ENCODE results near the gene LYRM4. TPM values are rescaled to one million over a fixed set of nuclear protein-coding genes. Genes with fewer than 3 reads are reported as not detected.

LYRM4 gene
- total RNA-seq, 1 donor from 2014 or later, result 34.4 TPM

GRCh38 chr6:5149891-5150290 lies 110.9 kb downstream of the LYRM4 start:
- TF ChIP-seq CTCF (IDR thresholded peaks at IDR 0.05; ENCODE audit: unreplicated experiment), result no peak
- Mint-ChIP-seq H3K36me3 (ENCODE audit: insufficient read depth) (no peaks in the 10 kb centered on the region), H3K4me1 (ENCODE audit: low read depth) (no peaks in the 10 kb centered on the region), H3K27me3 (no peaks in the 10 kb centered on the region), H3K9me3 (ENCODE audit: low read depth) (no peaks in the 10 kb centered on the region), H3K4me3 (ENCODE audit: low read depth) (no peak overlapping the region), H3K27ac (no peak overlapping the region)
- no peak for DNase-seq (ENCODE audit: low spot score, unreplicated experiment)

- Mint-ChIP-seq H3K4me1 (ENCODE audit: low read depth) (no peaks in the 10 kb centered on the region), H3K36me3 (ENCODE audit: insufficient read depth) (no peaks in the 10 kb centered on the region), H3K27ac (no peak overlapping the region), H3K4me3 (ENCODE audit: low read depth) (no peak overlapping the region), H3K27me3 (no peaks in the 10 kb centered on the region), H3K9me3 (ENCODE audit: low read depth) (no peaks in the 10 kb centered on the region)
- TF ChIP-seq CTCF (IDR thresholded peaks at IDR 0.05; ENCODE audit: unreplicated experiment), result no peak
- DNase-seq (ENCODE audit: low spot score, unreplicated experiment), result no peak
Observed at GRCh38 chr6:5149159-5149704, 111.5 kb downstream of the LYRM4 start.

- Mint-ChIP-seq H3K27ac (no peak overlapping the region), H3K9me3 (ENCODE audit: low read depth) (no peaks in the 10 kb centered on the region), H3K27me3 (no peaks in the 10 kb centered on the region), H3K4me1 (ENCODE audit: low read depth) (no peaks in the 10 kb centered on the region), H3K36me3 (ENCODE audit: insufficient read depth) (no peaks in the 10 kb centered on the region), H3K4me3 (ENCODE audit: low read depth) (no peak overlapping the region)
- no peak for DNase-seq (ENCODE audit: low spot score, unreplicated experiment)
- TF ChIP-seq CTCF (IDR thresholded peaks at IDR 0.05; ENCODE audit: unreplicated experiment), result no peak
Observed at GRCh38 chr6:5146398-5146797, 114.4 kb downstream of the LYRM4 start.

GRCh38 chr6:5143634-5144311 lies 117.0 kb downstream of the LYRM4 start:
- Mint-ChIP-seq H3K27ac (no peak overlapping the region), H3K36me3 (ENCODE audit: insufficient read depth) (no peaks in the 10 kb centered on the region), H3K4me1 (ENCODE audit: low read depth) (peaks cover 3% of the 10 kb centered on the region), H3K27me3 (no peaks in the 10 kb centered on the region), H3K4me3 (ENCODE audit: low read depth) (no peak overlapping the region), H3K9me3 (ENCODE audit: low read depth) (no peaks in the 10 kb centered on the region)
- TF ChIP-seq CTCF (IDR thresholded peaks at IDR 0.05; ENCODE audit: unreplicated experiment), result peak; percentile 93
- peak; percentile 69 for DNase-seq (ENCODE audit: low spot score, unreplicated experiment)

GRCh38 chr6:5142915-5143314 lies 117.8 kb downstream of the LYRM4 start:
- no peaks in the 10 kb centered on the region for H3K27me3 Mint-ChIP-seq
- H3K4me1 Mint-ChIP-seq (ENCODE audit: low read depth), result peaks cover 3% of the 10 kb centered on the region
- no peak overlapping the region for H3K4me3 Mint-ChIP-seq (ENCODE audit: low read depth)
- no peaks in the 10 kb centered on the region for H3K9me3 Mint-ChIP-seq (ENCODE audit: low read depth)
- no peak overlapping the region for H3K27ac Mint-ChIP-seq
- H3K36me3 Mint-ChIP-seq (ENCODE audit: insufficient read depth), result no peaks in the 10 kb centered on the region
- TF ChIP-seq CTCF (IDR thresholded peaks at IDR 0.05; ENCODE audit: unreplicated experiment), result no peak
- no peak for DNase-seq (ENCODE audit: low spot score, unreplicated experiment)
